Peyer's patch (tissue), 4 donors: ENCODE results near the gene C8A.

Source experiments
- CTCF ChIP-seq, 6 experiments: fragments of 450-650 bp in 4 of 6; fragments of 200-600 bp in 2 of 6; sonication (generic) in 1 of 6; IDR thresholded peaks; one replicate each; pipeline ENCODE4 v1.5.1; 2017 to 2019; ENCODE audit warnings: antibody characterized with exemption in 6 of 6, mild to moderate bottlenecking in 3 of 6, moderate library complexity in 1 of 6
- POLR2A ChIP-seq, 2 donors: fragments of 450-650 bp; IDR thresholded peaks; one replicate each; pipeline ENCODE4 v1.5.1; 2017; ENCODE audit warnings: antibody characterized with exemption in 2 of 2, mild to moderate bottlenecking in 2 of 2, moderate library complexity in 2 of 2

DNA sequence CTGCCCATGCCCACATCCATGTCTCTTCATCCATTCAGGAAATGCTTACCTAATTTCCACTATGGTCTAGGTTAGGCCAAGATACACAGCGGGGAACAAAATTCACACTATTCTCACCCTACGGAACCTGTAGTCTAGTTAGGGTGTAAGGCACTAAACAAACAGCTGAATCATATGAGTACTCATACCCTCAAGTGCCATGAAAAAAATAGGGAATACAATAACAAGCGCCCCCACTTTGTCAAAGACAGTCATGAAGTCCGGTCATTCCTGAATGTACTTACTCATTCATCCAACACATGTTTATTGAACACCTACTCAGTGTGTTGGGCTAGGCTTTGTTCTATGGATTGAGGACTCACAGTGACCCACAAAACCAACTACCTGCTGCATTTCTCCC, 29.2 kb upstream of the C8A start:
- TF ChIP-seq CTCF (IDR thresholded peaks at IDR 0.05) (no peak), POLR2A (IDR thresholded peaks at IDR 0.05) (no peak)
